GM21737 (cell line): ENCODE results near the gene USP25.

Experiments
- ATAC-seq: cut with Tn5 transposase; IDR thresholded peaks from one replicate; pipeline ENCODE4 v1.9.1; 2021; ENCODE audit warnings: mild to moderate bottlenecking, moderate library complexity; ENCODE audit not compliant: unreplicated experiment

Gene USP25

GRCh38 chr21:15809065-15809464 is 79.3 kb downstream of the USP25 start:
- no peak for ATAC-seq

- ATAC-seq = no peak
Observed at GRCh38 chr21:15809818-15810217, 80.0 kb downstream of the USP25 start.

GRCh38 chr21:15815285-15815684 is 85.5 kb downstream of the USP25 start:
- no peak for ATAC-seq

- ATAC-seq = no peak
Observed at GRCh38 chr21:15820327-15820726, 90.5 kb downstream of the USP25 start.

- no peak for ATAC-seq
Observed at GRCh38 chr21:15820852-15821379, 91.1 kb downstream of the USP25 start.

- no peak for ATAC-seq
Observed at GRCh38 chr21:15823486-15824150, 93.8 kb downstream of the USP25 start.

- ATAC-seq = no peak
Observed at GRCh38 chr21:15825700-15826099, 95.9 kb downstream of the USP25 start.

- peak; percentile 75 for ATAC-seq
Observed at GRCh38 chr21:15826147-15826780, 96.5 kb downstream of the USP25 start.

GRCh38 chr21:15826908-15827601 is 97.3 kb downstream of the USP25 start:
- no peak for ATAC-seq

- ATAC-seq = no peak
Observed at GRCh38 chr21:15831497-15831896, 101.7 kb downstream of the USP25 start.

GRCh38 chr21:15837645-15838044 is 107.9 kb downstream of the USP25 start:
- ATAC-seq = no peak

- no peak for ATAC-seq
Observed at GRCh38 chr21:15839026-15839425, 109.2 kb downstream of the USP25 start.

GRCh38 chr21:15839601-15840000 is 109.8 kb downstream of the USP25 start:
- ATAC-seq = no peak

- no peak for ATAC-seq
Observed at GRCh38 chr21:15840406-15840805, 110.6 kb downstream of the USP25 start.

GRCh38 chr21:15841856-15842564 is 112.2 kb downstream of the USP25 start:
- no peak for ATAC-seq

GRCh38 chr21:15842565-15842880 is 112.7 kb downstream of the USP25 start:
- ATAC-seq = no peak

GRCh38 chr21:15843766-15844165 is 114.0 kb downstream of the USP25 start:
- ATAC-seq = no peak

- ATAC-seq = no peak
Observed at GRCh38 chr21:15848634-15849560, 119.1 kb downstream of the USP25 start.

- ATAC-seq = no peak
Observed at GRCh38 chr21:15849927-15850326, 120.1 kb downstream of the USP25 start.

- no peak for ATAC-seq
Observed at GRCh38 chr21:15850645-15851044, 120.9 kb downstream of the USP25 start.
